Stimulated activated CD8-positive, alpha-beta memory T cell treated with anti-CD3 and anti-CD28 coated beads, Interleukin-12 subunit alpha, Interleukin-12 subunit beta, amount 100 ng/mL, for 24 hours (primary cell): Measurements from ENCODE around the gene TSC2.

ENCODE experiments used
- DNase-seq: peaks from one replicate; pipeline ENCODE4 v3.0.0-alpha.2; 2020; ENCODE audit errors: extremely low read depth

Gene TSC2

GRCh38 chr16:2070576-2071453 lies 23.0 kb downstream of the TSC2 start:
- DNase-seq: no peak

DNA sequence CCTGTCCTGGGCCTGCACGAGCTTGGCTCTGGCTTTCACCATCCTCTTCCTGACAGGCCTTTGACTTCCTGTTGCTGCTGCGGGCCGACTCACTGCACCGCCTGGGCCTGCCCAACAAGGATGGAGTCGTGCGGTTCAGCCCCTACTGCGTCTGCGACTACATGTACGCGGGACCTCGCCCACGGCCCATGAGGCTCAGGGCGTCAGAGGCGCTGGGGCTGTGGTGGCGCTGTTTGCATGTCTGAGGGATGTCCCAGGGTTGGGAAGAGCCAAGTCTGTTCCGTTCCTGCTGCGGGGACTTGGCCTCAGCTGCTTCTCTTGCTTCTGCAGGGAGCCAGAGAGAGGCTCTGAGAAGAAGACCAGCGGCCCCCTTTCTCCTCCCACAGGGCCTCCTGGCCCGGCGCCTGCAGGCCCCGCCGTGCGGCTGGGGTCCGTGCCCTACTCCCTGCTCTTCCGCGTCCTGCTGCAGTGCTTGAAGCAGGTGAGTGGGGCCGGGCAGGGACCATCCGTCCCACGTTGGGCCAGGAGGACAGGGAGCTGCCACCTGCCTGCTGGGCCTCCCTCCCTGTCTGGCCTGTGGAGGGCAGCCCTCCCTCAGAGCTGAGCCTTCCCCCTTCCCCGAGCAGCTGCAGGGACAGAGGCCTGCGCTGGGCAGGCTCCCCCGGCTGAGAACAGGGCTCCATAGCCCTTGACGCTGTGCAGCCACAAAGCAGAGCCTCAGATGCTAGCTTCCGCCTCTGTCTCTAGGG lies 23.8 kb downstream of the TSC2 start:
- no peak for DNase-seq

- no peak for DNase-seq
These were observed 25.1 kb downstream of the TSC2 start for GRCh38 chr16:2072926-2073325.

DNA sequence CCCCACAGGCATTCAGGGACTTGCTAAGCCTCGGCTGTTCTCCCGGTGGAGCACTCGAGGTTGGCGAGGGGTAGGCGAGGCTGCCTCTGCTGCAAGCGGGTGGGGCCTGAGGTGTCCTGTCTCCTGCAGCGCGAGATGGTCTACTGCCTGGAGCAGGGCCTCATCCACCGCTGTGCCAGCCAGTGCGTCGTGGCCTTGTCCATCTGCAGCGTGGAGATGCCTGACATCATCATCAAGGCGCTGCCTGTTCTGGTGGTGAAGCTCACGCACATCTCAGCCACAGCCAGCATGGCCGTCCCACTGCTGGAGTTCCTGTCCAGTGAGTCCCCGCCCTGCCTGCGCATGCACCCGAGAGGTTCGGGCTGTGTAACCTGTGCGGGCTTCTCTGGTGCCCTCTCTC lies 26.3 kb downstream of the TSC2 start:
- no peak for DNase-seq

- DNase-seq: no peak
These were observed 27.8 kb downstream of the TSC2 start for GRCh38 chr16:2075631-2076030.

DNA sequence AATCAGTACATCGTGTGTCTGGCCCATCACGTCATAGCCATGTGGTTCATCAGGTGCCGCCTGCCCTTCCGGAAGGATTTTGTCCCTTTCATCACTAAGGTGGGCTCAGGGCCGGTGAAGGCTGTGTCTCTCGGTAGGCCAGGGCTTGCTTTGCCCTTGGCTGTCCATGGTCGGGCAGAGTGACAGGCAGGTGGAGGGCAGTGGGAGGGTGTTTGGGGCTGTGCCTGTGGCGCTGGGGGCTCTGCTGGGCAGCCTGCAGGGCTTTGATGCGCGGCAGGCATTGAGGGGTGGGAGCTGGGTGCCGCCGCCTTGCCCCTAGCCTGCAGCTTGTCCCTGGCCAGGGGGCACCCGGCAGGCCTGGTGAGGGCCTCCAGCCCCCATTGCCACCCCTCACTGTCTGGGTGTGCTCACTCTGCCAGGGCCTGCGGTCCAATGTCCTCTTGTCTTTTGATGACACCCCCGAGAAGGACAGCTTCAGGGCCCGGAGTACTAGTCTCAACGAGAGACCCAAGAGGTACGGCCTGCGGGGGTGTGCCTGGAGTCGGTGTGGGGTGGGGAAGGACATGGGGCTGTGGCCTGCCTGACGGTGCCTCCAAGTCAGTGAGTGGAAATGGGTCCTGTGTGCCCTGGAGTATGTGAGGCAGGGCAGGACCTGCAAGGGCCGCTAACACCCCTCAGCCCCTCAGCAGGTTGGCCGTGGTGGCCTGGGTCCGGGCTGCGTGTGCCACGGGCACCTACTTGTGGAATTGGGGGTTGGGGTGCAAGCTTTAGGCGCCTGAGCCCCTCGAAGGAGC lies 28.5 kb downstream of the TSC2 start:
- no peak for DNase-seq

GRCh38 chr16:2077016-2077415 lies 29.2 kb downstream of the TSC2 start:
- no peak for DNase-seq

DNA sequence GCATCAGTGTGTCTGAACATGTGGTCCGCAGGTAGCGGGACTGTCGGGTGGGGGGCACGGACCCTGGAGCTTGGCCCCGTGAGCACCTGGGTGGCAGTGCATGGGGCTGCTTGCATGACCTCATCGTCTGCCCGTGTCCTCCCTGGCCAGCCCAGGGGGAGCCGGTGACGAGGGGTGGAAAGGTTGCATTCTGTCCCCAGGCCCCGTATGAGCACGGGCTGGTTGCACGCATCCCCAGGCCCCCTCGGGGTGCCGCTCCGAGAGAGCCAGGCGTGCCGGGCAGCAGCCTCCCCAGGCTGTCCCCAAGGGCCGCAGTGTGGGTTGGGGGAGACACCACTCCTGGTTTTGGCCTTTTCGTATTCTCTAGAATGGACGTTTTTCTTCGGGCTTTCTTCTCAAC lies 29.9 kb downstream of the TSC2 start:
- DNase-seq: no peak

GRCh38 chr16:2078096-2078495 lies 30.3 kb downstream of the TSC2 start:
- DNase-seq: no peak

DNA sequence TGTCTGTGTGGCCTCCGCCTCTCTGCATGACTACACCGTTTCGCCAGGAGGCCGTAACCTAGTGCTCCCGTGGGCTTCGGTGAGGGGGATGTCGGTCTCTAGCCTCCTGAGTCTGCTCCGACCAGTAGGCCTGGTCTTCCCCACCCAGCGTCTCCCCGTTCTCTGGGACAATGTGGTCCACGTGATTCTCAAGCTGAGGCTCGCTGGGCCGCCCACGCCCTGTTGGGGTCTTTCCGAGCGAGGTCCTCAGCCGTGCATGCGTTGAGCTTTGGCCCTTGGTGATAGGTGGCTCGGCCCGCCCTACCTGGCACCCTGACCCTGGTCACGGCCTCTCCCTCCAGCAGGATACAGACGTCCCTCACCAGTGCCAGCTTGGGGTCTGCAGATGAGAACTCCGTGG lies 30.9 kb downstream of the TSC2 start:
- DNase-seq: no peak

DNA sequence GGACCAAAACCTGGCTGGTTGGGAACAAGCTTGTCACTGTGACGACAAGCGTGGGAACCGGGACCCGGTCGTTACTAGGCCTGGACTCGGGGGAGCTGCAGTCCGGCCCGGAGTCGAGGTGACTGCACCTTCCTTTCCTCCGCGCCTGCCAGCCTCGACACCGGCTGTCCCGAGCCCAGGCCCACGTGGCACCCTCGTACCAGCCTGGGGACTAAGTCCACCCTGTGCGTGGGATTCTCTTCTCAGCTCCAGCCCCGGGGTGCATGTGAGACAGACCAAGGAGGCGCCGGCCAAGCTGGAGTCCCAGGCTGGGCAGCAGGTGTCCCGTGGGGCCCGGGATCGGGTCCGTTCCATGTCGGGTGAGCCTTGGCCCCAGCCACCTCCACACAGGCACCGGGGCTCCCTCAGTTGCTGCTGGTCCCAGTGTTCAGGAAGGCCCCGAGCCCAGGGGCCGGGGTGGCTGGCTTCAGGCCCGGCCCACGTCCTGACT lies 31.6 kb downstream of the TSC2 start:
- DNase-seq: no peak

DNA sequence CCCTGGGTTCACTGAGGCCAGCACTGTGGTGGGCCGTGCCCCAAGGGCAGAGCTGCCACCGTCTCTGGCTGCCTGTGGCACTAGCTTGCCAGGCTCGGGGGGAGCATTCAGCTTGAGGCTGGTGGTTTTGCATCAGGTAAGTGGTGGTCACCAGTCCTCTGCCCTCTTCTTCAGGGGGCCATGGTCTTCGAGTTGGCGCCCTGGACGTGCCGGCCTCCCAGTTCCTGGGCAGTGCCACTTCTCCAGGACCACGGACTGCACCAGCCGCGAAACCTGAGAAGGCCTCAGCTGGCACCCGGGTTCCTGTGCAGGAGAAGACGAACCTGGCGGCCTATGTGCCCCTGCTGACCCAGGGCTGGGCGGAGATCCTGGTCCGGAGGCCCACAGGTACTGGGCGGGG lies 32.2 kb downstream of the TSC2 start:
- no peak for DNase-seq

DNA sequence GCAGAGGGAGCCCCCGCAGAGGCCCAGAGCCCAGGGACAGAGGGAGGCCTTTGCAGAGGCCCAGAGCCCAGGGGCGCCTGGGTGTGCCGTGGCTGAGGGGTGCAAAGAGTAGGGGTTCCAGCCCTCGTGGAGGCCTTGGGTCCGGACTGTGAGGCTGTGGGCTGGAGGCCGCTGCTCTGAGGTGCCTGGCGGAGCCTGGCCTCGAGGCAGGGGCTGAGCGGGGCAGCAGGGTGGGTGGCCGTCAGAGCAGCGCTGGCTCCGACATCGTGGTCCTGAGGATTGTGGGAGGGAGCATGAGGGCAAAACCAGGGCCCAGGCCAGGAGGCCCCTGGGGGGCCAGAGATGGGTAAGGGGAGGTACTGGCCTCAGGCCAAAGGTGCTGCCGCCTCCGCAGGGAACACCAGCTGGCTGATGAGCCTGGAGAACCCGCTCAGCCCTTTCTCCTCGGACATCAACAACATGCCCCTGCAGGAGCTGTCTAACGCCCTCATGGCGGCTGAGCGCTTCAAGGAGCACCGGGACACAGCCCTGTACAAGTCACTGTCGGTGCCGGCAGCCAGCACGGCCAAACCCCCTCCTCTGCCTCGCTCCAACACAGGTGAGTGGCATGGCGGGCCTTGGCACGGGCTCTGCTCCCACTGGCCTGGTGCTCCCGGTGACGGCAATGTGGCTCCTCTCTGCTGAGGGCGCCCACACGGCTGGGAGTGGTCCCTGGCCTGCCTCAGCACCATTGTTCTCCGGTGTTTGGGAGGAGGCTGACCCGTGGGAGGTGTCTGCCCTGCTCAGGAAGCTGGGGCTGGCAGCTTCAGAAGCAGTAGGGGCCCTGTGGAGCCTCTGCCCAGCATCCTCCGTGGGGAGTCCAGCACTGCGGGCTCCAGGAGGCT lies 33.7 kb downstream of the TSC2 start:
- no peak for DNase-seq

DNA sequence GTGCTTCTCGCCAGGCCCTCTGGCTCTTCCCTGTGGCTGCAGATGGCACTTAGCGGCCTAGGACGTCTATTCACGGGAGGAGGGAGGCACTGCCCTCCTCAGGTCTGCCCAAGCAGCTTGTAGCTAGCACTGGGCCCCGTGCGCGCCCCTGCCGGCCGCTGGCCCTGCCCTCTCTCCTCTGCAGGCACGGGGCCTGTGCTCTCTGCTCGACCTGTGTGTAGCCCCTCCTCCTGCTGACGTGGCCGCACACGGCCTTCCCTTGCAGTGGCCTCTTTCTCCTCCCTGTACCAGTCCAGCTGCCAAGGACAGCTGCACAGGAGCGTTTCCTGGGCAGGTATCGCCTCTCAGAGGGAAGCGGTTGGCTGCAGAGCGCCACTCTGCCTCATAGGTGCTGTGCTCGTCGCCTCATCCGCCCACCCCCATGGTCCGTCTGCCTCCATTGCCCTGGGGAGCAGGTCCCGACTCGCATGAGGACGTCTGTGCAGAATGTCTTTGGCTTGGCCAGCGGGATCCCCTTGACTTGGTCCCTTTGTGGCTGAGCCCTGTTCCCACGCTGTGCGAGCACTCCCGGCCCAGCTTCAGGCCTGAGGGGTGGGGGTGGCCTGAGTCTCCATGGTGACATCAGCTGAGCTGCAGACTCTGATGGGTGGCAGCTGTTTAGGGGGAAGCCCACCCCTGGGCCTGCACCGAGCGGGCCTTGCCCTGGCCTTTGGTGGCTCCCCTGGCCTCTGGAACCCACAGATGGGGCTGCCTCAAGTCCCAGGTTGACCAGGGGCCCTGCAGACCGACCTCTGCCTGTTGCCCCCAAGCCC lies 34.6 kb downstream of the TSC2 start:
- no peak for DNase-seq

DNA sequence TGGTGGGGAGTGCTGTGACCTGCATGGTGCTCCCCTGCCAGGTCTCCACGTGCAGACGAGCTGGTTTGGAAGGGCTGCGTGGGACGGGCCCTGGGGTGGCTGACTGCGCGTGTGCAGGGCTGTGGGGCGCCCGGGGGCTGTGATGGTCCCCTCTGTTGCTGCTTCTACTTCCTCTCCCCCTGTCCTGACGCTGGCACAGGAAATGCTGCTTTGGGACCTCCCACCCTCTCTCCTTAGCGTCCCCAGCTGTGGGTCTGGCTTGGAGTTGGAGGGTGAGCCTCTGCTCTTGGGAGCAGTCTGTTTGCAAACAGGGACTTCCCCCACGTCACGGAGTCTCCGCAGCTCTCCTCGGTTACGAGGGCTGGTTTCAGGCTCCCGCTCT lies 35.2 kb downstream of the TSC2 start:
- no peak for DNase-seq

DNA sequence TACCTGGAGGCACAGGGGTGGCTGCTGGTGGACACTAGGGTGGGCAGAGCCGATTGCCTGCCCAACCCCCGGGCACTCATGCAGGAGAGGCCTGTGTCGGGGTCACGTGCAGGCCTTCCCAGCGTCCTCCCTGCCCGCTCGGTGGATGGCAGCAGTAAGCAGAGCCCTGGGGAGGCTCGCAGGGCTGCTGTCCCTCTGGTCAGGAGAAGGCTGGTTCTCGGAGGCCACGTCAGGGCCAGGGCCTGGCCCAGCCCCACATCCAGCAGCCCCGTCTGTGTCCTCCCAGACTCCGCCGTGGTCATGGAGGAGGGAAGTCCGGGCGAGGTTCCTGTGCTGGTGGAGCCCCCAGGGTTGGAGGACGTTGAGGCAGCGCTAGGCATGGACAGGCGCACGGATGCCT lies 35.6 kb downstream of the TSC2 start:
- no peak for DNase-seq

DNA sequence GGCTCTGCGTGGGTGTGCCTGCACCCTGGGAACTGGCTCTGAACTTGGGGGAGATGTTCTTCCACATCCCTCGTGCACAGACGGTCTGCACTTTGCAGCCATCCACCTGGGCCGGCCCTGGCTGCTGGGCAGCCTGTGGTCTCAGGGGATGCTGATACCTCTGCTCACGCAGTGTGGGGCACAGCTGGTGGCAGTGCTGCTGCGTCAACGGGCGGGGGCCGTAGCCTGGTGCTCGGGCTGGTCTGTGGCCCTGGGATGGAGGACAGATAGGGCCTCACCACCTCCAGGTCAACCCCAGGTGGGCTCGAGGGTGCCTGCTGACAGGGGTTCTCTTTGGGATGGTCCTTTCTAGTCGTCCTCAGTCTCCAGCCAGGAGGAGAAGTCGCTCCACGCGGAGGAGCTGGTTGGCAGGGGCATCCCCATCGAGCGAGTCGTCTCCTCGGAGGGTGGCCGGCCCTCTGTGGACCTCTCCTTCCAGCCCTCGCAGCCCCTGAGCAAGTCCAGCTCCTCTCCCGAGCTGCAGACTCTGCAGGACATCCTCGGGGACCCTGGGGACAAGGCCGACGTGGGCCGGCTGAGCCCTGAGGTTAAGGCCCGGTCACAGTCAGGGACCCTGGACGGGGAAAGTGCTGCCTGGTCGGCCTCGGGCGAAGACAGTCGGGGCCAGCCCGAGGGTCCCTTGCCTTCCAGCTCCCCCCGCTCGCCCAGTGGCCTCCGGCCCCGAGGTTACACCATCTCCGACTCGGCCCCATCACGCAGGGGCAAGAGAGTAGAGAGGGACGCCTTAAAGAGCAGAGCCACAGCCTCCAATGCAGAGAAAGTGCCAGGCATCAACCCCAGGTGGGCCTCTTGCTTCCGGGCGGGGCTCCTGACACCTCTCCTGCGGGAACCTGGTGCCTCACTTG lies 36.3 kb downstream of the TSC2 start:
- no peak for DNase-seq

DNA sequence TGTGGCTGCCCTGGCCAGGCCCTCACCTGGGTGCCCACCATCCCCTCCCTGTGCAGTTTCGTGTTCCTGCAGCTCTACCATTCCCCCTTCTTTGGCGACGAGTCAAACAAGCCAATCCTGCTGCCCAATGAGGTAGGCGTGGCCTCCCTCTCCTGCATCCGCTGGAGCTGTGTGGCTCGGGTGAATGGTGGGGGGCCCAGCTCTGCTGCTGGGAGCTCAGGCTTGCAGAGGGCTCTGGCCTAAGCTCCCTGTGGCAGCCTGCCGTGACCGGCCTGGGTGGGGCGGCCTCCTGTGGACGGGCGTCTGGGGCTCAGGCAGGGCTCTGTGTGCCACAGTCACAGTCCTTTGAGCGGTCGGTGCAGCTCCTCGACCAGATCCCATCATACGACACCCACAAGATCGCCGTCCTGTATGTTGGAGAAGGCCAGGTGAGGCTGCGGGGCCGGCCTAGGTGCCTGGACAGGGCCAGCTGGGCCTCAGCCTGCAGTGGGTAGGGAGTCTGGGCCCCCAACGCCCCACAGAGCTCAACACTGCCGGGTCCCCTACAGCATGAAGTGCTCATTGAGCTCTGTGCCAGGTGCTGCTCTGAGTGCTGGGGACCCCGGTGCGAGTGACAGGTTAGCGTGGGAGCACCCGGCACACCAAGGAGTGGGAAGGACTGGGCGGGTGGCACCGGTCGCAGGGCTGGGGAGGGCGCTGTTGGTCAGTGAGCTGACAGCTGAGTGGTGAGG lies 37.3 kb downstream of the TSC2 start:
- DNase-seq: no peak

DNA sequence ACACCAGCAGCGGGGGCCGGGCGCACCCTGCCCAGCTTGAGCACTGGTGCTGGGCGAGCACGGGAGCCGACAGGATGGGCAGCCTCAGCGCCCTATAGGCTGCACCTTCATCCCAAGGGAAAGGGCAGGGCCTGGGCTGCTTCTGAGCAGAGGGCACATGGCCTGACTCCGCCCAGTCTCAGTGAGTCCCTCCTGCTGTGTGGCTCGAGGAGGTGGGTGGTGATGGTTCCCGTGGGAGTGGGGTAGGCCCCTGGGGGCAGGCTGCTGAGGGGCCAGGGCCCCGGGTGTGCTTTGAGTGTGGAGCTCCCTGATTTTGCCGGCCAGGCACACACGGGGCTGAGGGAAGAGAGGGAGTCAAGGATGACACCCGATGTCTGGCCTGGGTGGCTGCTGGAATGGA lies 37.9 kb downstream of the TSC2 start:
- DNase-seq: no peak
